ENCODE data around the gene LSM4.

DNA sequence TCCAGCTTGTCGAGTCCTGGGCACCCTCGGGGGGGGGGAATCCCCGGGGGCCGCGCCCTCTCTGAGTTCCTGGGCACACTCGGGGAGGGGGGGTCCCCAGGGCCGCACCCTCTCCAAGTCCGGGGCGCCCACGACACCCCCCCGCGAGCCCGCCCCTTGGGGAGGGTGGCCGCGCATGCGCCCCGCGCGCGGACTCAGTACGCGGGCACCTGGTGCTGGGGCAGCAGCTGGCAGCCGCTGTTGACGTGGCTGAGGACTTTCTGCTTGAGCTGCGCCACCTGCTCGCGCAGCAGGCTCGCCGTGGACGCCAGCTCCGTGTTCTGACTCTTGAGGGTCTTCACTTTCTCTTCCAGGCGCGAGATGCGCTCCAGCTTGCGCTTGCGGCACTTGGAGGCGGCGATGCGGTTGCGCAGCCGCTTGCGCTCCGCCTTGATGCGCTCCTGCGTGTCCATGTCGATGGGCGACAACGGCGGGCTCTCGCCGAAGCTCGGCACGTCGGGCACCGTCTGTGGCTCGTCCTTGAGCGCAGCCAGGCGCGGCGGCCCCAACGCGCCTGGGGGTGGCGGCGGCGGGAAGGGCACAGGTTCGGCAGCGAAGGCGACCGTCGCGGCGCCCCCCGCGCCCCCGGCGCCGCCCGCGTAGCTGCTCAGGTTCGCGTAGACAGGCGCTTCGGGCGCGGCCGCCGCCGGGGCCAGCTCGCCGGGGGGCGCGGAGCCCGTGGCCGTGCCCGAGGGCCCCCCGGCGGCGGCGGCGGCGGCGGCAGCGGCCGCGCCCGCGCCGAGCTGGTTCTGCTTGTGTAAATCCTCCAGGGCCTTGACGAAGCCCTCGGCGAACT, 42.4 kb downstream of the LSM4 start:
- TF ChIP-seq, protein P1, sequence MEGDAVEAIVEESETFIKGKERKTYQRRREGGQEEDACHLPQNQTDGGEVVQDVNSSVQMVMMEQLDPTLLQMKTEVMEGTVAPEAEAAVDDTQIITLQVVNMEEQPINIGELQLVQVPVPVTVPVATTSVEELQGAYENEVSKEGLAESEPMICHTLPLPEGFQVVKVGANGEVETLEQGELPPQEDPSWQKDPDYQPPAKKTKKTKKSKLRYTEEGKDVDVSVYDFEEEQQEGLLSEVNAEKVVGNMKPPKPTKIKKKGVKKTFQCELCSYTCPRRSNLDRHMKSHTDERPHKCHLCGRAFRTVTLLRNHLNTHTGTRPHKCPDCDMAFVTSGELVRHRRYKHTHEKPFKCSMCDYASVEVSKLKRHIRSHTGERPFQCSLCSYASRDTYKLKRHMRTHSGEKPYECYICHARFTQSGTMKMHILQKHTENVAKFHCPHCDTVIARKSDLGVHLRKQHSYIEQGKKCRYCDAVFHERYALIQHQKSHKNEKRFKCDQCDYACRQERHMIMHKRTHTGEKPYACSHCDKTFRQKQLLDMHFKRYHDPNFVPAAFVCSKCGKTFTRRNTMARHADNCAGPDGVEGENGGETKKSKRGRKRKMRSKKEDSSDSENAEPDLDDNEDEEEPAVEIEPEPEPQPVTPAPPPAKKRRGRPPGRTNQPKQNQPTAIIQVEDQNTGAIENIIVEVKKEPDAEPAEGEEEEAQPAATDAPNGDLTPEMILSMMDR (IDR thresholded peaks at IDR 0.05) = no peak
- TF ChIP-seq POLR2A (IDR thresholded peaks at IDR 0.05) (peak; percentile 96 to 97), POLR2AphosphoS5 (IDR thresholded peaks at IDR 0.05) (peak; percentile 97 to 100 (median 99))

Measured in sigmoid colon (tissue), 4 donors.